AG09309 (cell line): ENCODE data around the gene TBXA2R.
"Not testable (repeated sequence)": the region's sequence is repeated elsewhere in the genome, so short reads cannot be mapped to it uniquely, and the experiment has no call there.

Source experiments
- DNase-seq: peaks from one replicate; pipeline ENCODE4 v3.0.0-alpha.2; 2010; ENCODE audit warnings: low read depth
- H3K4me3 ChIP-seq: 2 replicates; pipeline ENCODE4 v1.5.1; 2011; ENCODE audit warnings: mild to moderate bottlenecking, low read depth, low read length, moderate library complexity; ENCODE audit not compliant: control insufficient read depth
- TF ChIP-seq, protein P1 (sequence below): IDR thresholded peaks from 2 replicates; pipeline ENCODE4 v1.5.1; 2011; ENCODE audit warnings: mild to moderate bottlenecking, low read depth, low read length, inconsistent platforms; ENCODE audit not compliant: insufficient read depth, control insufficient read depth; ENCODE audit errors: missing control alignments

Gene TBXA2R

DNA sequence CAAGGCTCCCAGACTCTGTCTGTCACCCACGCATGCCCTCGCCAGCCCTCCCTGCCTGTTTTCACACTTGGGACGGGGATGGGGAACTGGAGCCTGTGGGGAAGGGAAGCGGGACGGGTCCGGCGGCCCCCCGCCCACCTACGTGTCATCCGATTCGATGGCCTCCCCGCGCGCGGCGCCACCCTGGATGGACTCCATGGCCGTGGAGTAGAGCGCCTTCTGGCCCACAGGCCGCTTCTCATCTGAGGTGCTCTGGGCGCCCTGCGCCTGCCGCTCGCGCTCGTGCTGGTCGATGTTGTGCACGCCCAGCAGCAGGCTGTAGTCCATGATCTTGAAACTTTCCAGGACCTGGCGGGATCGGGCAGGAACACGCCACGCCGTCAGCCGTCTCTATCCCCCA, 45.0 kb upstream of the TBXA2R start:
- no peak for DNase-seq
- TF ChIP-seq, protein P1, sequence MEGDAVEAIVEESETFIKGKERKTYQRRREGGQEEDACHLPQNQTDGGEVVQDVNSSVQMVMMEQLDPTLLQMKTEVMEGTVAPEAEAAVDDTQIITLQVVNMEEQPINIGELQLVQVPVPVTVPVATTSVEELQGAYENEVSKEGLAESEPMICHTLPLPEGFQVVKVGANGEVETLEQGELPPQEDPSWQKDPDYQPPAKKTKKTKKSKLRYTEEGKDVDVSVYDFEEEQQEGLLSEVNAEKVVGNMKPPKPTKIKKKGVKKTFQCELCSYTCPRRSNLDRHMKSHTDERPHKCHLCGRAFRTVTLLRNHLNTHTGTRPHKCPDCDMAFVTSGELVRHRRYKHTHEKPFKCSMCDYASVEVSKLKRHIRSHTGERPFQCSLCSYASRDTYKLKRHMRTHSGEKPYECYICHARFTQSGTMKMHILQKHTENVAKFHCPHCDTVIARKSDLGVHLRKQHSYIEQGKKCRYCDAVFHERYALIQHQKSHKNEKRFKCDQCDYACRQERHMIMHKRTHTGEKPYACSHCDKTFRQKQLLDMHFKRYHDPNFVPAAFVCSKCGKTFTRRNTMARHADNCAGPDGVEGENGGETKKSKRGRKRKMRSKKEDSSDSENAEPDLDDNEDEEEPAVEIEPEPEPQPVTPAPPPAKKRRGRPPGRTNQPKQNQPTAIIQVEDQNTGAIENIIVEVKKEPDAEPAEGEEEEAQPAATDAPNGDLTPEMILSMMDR = no peak

DNA sequence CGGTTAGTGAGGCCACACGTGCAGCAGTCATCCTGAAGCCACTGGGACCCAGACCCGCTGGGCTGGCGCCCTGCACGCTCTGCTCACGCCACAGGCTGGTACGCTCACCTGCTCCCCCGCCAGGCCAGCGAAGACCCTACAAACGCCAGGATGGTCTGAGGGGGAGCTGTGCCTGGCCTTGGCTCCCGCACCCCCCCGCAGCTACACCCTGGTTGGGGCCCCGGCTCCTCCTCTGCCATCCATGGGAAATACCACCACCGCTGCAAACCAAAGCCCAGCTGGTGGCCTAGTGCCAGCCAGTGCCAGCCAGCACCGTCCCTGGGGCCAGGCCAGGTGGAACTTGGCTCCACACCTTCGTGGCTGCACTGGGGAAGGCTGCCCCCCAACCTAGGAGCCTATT, 43.2 kb upstream of the TBXA2R start:
- TF ChIP-seq, protein P1 = no peak
- DNase-seq = no peak
- no peak overlapping the region for H3K4me3 ChIP-seq

More for the DNA sequence above, 45.0 kb upstream of the TBXA2R start:
- no peak overlapping the region for H3K4me3 ChIP-seq

DNA sequence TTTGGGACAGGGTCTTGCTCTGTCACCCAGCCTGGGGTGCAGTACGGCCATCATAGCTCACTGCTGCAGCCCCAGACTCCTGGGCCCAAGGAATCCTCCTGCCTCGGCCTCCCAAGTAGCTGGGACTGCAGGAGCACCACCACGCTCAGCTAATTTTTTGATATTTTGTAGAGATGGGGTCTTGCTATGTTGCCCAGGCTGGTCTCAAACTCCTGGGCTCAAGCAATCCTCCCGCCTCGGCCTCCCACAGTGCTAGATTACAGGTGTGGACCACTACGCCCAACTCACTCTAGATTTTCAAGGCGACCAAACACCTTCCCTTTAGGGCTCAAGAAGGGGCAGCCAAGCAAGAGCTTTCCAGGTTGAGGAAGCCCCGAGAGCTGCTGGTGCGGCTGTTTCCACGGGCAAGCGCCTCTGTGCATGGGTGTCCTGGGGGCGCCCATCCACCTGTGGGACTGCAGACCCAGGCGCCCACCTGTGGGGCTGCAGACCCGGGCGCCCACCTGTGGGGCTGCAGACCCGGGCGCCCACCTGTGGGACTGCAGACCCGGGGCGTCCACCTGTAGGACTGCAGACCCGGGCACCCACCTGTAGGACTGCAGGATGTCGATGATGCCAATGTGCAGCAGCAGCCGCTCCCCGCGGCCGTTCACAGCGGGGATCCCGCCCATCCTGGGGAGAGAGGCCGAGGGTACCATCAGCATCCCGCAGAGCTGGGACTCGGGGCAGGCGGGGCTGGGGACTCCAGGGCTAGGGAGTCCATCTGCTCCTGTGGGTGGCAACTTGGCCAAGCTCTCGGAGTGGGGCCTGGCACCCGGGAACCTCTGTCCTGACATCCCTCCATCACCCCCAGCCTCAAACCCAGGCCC, 41.6 kb upstream of the TBXA2R start:
- H3K4me3 ChIP-seq = no peak overlapping the region
- TF ChIP-seq, protein P1 = no peak
- DNase-seq = no peak

DNA sequence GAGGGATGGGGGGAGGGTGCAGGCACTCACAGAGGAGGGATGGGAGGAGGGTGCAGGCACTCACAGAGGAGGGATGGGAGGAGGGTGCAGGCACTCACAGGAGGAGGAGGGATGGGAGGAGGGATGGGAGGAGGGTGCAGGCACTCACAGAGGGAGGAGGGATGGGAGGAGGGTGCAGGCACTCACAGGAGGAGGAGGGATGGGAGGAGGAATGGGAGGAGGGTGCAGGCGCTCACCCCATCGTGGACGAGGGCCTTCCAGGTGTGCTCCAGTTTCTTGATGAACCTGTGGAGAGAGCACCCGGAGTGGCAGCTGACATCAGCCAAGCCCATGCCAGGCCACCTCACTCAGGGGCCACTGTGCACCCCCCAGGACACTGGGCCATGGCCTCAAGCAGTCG, 40.4 kb upstream of the TBXA2R start:
- DNase-seq = not testable (repeated sequence)

DNA sequence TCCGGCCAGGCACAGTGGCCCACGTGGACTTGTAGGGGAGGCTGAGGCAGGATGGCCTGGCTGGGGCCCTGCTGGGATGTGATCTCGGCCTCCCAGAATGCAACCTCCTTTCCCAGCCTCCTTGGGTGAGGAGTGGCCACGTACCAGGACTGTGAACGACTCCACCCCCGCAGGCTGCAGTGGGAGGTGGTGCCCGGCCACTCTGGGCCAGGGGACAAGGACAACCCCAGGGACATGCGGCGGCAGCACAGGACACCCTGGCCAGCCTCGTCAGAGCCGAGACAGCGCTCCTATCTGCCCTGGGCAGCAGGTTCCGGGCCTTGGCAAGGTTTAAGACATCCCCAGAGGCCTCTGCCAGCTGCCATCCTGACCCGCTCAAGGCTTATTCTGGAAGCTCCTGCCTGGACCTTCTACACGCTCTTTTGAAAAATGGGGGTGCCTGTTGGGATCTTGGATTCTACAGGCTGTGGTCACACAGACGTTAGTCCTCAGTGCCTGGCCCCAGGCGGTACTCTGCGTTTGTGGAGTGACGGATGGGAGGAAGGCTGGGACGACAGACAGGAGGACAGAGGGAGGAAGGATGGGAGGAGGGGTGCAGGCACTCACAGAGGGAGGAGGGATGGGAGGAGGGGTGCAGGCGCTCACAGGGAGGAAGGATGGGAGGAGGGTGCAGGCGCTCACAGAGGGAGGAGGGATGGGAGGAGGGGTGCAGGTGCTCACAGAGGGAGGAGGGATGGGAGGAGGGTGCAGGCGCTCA, 39.8 kb upstream of the TBXA2R start:
- TF ChIP-seq, protein P1 = no peak
- no peak for DNase-seq
- no peak overlapping the region for H3K4me3 ChIP-seq

More for the DNA sequence above, 40.4 kb upstream of the TBXA2R start:
- H3K4me3 ChIP-seq = not testable (repeated sequence)

DNA sequence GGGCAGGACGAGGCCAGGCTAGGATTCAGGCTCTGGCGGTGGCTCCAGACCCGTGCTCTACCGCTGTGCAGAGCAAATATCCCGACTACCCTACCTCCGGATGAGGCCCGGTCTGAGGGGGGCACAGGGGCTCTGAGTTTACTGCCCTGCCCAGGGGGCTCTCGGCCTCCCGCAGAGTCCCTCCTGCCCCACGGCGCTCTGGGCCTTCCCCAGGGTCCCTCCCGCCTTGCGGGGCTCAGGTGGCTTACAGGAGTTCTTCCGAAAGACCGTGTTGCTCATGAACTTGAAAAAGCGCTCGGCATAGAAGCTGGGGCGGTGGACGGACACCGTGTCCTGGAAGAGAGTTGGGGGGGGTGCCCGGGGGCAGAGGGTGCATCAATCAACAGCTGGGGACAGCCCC, 39.1 kb upstream of the TBXA2R start:
- DNase-seq = no peak
- TF ChIP-seq, protein P1 = no peak
- H3K4me3 ChIP-seq = no peak overlapping the region

DNA sequence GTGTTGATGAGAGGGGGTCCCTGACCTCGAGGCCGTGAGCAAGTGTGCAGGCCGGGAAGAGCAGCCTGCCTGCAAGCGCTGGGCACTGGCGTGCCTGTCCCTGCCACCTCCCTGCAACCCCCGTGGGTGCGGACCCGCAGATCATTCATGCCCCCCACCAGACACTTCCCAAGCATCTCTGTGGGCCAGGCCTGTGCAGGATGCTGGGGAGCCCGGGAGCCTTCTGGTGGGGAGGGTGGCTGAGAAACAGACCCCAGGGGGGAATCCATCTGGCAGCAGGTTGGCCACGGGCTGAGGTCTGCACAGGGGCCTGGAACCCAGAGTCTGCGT, 38.4 kb upstream of the TBXA2R start:
- TF ChIP-seq, protein P1 = no peak
- H3K4me3 ChIP-seq = no peak overlapping the region
- DNase-seq = no peak
